Measurements from ENCODE around the gene BACE1. TPM values are rescaled to one million over a fixed set of nuclear protein-coding genes. Genes with fewer than 3 reads are reported as not detected.

The BACE1 gene
- polyA plus RNA-seq, 1 donor (not counting 4 experiments of a cell fraction or from before 2014, with no cell fraction given): 8.5 TPM

GRCh38 chr11:117345039-117345438 lies 29.0 kb upstream of the BACE1 start:
- FAIRE-seq: no peak
- no peak overlapping the region for H2AFZ ChIP-seq (ENCODE audit: control insufficient read depth, low read length)
- no peaks in the 10 kb centered on the region for H3K4me1 ChIP-seq (ENCODE audit: control insufficient read depth, extremely low read depth, insufficient read depth, low read length)
- no peaks in the 10 kb centered on the region for H3K9me1 ChIP-seq (ENCODE audit: control insufficient read depth, extremely low read depth, insufficient read depth, low read length)
- TF ChIP-seq EZH2 (IDR thresholded peaks at IDR 0.05; ENCODE audit: low read length) (no peak), CTCF (optimal IDR thresholded peaks at IDR 0.05 in 1 of 3, IDR thresholded peaks at IDR 0.05 in 1 of 3, conservative IDR thresholded peaks at IDR 0.05 in 1 of 3; ENCODE audit: extremely low read depth in 1 of 3, insufficient read depth in 2 of 3, low read length in 3 of 3) (no peak)
- no peaks in the 10 kb centered on the region for H3K79me2 ChIP-seq (ENCODE audit: control insufficient read depth, insufficient read depth, low read length)
- DNase-seq (ENCODE audit: low read depth, low spot score): no peak
- H3K4me3 ChIP-seq (ENCODE audit: control insufficient read depth in 2 of 3, extremely low read depth in 1 of 3, insufficient read depth in 2 of 3, low read depth in 1 of 3, low read length in 3 of 3): no peak overlapping the region
- H3K4me2 ChIP-seq (ENCODE audit: control insufficient read depth, extremely low read depth, insufficient read depth, low read depth, low read length): no peak overlapping the region
- H3K27me3 ChIP-seq (ENCODE audit: control insufficient read depth, extremely low read depth, insufficient read depth, low read length): no peaks in the 10 kb centered on the region
- peaks cover 20 to 34% of the 10 kb centered on the region in 2 experiments for H3K36me3 ChIP-seq (ENCODE audit: control insufficient read depth in 2 of 2, extremely low read depth in 1 of 2, insufficient read depth in 2 of 2, low read length in 2 of 2)
- dilution Hi-C loops (cut with MboI; ENCODE audit: extremely low pct_ligation_motif_present, low sequenced_read_pairs): no loop called here
- no peaks in the 10 kb centered on the region for H4K20me1 ChIP-seq (ENCODE audit: control insufficient read depth, extremely low read depth, insufficient read depth, low read length)
- H3K9ac ChIP-seq (ENCODE audit: control insufficient read depth, extremely low read depth, insufficient read depth, low read length): no peak overlapping the region
- H3K27ac ChIP-seq (ENCODE audit: control insufficient read depth, insufficient read depth, low read length): no peak overlapping the region
- no peaks in the 10 kb centered on the region for H3K9me3 ChIP-seq (ENCODE audit: control insufficient read depth, low read depth, low read length)

GRCh38 chr11:117337076-117337475 lies 21.0 kb upstream of the BACE1 start:
- Histone ChIP-seq H4K20me1 (ENCODE audit: control insufficient read depth, extremely low read depth, insufficient read depth, low read length) (no peaks in the 10 kb centered on the region), H3K9me1 (ENCODE audit: control insufficient read depth, extremely low read depth, insufficient read depth, low read length) (no peaks in the 10 kb centered on the region), H3K27me3 (ENCODE audit: control insufficient read depth, extremely low read depth, insufficient read depth, low read length) (no peaks in the 10 kb centered on the region), H3K4me2 (ENCODE audit: control insufficient read depth, extremely low read depth, insufficient read depth, low read depth, low read length) (no peak overlapping the region), H2AFZ (ENCODE audit: control insufficient read depth, low read length) (no peak overlapping the region), H3K9me3 (ENCODE audit: control insufficient read depth, low read depth, low read length) (no peaks in the 10 kb centered on the region), H3K9ac (ENCODE audit: control insufficient read depth, extremely low read depth, insufficient read depth, low read length) (no peak overlapping the region), H3K27ac (ENCODE audit: control insufficient read depth, insufficient read depth, low read length) (no peak overlapping the region), H3K36me3 (ENCODE audit: control insufficient read depth in 2 of 2, extremely low read depth in 1 of 2, insufficient read depth in 2 of 2, low read length in 2 of 2) (peaks cover 8 to 26% of the 10 kb centered on the region in 2 experiments), H3K4me3 (ENCODE audit: control insufficient read depth in 2 of 3, extremely low read depth in 1 of 3, insufficient read depth in 2 of 3, low read depth in 1 of 3, low read length in 3 of 3) (no peak overlapping the region), H3K4me1 (ENCODE audit: control insufficient read depth, extremely low read depth, insufficient read depth, low read length) (no peaks in the 10 kb centered on the region), H3K79me2 (ENCODE audit: control insufficient read depth, insufficient read depth, low read length) (no peaks in the 10 kb centered on the region)
- FAIRE-seq: no peak
- DNase-seq (ENCODE audit: low read depth, low spot score): no peak
- TF ChIP-seq CTCF (optimal IDR thresholded peaks at IDR 0.05 in 1 of 3, IDR thresholded peaks at IDR 0.05 in 1 of 3, conservative IDR thresholded peaks at IDR 0.05 in 1 of 3; ENCODE audit: extremely low read depth in 1 of 3, insufficient read depth in 2 of 3, low read length in 3 of 3) (no peak), EZH2 (IDR thresholded peaks at IDR 0.05; ENCODE audit: low read length) (no peak)
- dilution Hi-C loops (cut with MboI; ENCODE audit: extremely low pct_ligation_motif_present, low sequenced_read_pairs): no loop called here
